SK-N-MC (cell line): ENCODE data around the gene RALGPS1.

ENCODE experiments used
- FOXP2 ChIP-seq: optimal IDR thresholded peaks from 2 replicates; pipeline ENCODE3; 2011; ENCODE audit warnings: mild to moderate bottlenecking, moderate library complexity; ENCODE audit not compliant: insufficient read depth; ENCODE audit errors: extremely low read length, control extremely low read depth
- POLR2AphosphoS5 ChIP-seq: IDR thresholded peaks from 2 replicates; pipeline ENCODE4 v1.6.1; 2012; ENCODE audit warnings: mild to moderate bottlenecking, low read depth, low read length, borderline replicate concordance

DNA sequence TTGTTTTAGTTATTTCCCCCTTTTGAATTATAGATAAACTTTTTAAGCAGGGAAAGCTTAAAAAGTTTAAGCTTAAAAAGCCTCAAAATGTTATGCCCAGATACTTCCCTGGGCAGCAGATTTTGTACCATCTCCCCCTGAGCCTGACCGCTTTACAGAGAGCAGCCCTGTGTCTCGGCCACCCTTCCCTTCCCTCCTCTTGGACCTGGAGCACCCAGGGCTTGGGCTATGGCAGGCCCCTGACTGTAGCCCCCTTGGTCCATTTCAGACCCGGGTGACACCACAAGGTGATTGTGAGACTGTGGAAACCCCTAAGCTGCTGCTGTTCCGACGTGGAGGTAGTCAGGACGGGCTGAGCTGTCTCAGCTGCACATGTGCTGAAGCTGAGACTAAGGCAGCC is 97.7 kb downstream of the RALGPS1 start:
- TF ChIP-seq POLR2AphosphoS5 (no peak), FOXP2 (no peak)
